CD4-positive, alpha-beta T cell treated with Interleukin-17A for 1 hour (primary cell): ENCODE measurements around the gene CYP4F11.
"Not testable (repeated sequence)": the region's sequence is repeated elsewhere in the genome, so short reads cannot be mapped to it uniquely, and the experiment has no call there.

ENCODE experiments used
- DNase-seq: peaks from one replicate; pipeline ENCODE4 v3.0.0-alpha.2; 2020

CYP4F11 gene

GRCh38 chr19:15919243-15919642 lies 15.1 kb downstream of the CYP4F11 start:
- DNase-seq: no peak

DNA sequence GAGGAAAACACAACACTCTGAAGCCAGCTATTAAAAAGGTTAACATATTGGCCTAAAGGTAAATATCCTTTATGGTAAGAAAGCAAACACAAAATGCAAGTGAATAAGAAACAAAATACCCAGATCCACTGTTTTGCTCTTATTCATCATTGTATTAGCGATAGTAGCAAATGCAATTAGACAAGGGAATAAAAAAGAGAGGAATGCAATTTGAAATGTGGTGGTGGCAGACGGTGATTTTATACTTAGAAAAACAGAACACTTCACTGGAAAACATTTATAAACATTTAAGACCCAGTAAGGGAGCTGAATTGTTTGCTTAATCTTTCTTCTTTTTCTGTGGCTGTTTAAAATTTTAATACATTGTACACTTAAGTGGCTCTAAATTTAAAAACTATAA lies 19.2 kb downstream of the CYP4F11 start:
- DNase-seq: no peak

DNA sequence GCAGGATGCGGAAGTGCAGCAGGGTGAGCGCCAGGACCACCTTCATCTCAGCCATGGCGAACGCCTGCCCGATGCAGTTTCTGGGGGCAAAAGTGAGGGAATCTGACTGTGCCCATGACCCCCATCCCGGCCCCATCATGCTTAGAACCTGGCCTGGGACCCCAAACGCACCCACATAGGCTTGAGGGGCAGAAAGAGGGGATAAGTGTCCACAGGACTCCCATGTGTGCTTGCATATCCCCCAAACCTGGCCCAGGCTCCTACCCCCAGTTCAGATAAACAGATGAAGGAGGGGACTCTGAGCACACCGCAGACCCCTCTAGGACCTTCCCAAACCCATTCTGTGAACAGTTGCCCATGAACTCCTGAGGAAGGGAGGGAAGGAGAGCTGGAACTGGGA lies 20.5 kb downstream of the CYP4F11 start:
- no peak for DNase-seq

DNA sequence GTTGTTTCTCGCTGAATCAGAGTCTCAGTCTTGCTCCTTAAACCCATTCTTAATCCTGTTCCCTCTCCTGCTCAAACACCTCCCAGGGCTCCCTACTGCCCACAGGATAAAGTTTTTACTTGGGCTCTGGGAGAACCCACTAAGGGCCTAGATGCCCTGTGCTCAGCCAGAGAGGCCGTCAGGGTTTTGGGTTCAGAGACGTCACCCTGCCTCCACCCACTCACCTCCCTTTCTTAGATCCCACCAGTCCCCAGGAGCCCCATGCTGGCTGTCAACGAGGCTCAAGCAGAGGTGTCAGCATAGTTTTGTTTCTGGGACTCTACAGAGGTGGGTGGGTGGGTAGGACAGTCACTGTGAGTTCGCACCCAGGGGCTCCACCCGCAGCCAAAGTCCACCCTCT lies 20.9 kb downstream of the CYP4F11 start:
- DNase-seq: no peak

DNA sequence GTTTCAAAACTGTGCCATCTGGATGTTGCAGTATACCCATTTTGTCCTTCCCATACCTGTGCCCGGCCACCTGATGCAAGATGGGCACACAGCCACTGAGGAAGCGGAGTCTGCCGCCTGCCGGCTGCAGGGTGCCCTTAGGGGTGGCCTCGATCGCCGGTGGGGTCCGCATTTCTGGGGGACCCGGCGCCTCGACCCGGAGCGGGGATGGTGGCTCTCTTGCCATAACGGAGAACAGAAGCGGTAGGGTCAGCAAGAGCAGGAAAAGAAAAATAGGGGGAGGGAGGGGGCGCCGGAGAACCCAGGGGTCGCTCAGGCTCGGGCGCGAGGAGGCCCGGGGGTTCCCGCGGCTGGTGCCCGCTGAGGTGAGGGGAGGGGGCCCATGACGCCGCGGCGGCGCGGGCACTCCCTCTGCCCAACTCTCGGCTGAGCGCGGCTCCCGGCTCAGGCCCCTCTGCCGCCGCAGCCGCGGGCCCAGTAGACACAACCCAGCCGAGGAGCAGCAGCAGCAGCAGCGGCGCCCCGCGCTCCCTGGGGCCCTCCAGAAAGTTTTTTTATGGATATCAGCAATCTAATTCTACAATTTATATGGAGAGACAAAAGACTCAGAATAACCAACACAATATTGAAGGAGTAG lies 22.6 kb downstream of the CYP4F11 start:
- DNase-seq: no peak

GRCh38 chr19:15905026-15905425 lies 29.3 kb downstream of the CYP4F11 start:
- no peak for DNase-seq

GRCh38 chr19:15902898-15903297 lies 31.4 kb downstream of the CYP4F11 start:
- not testable (repeated sequence) for DNase-seq

- DNase-seq: no peak
These were observed 32.1 kb downstream of the CYP4F11 start for GRCh38 chr19:15902254-15902653.

GRCh38 chr19:15900504-15900903 lies 33.8 kb downstream of the CYP4F11 start:
- no peak for DNase-seq

DNA sequence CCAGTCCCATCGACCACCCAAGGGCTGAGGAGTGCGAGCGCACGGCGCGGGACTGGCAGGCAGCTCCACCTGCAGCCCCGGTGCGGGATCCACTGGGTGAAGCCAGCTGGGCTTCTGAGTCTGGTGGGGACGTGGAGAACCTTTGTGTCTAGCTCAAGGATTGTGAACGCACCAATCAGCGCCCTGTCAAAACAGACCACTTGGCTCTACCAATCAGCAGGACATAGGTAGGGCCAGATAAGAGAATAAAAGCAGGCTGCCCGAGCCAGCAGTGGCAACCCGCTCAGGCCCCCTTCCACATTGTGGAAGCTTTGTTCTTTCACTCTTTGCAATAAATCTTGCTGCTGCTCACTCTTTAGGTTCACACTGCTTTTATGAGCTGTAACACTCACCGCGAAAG lies 34.3 kb downstream of the CYP4F11 start:
- DNase-seq: not testable (repeated sequence)

DNA sequence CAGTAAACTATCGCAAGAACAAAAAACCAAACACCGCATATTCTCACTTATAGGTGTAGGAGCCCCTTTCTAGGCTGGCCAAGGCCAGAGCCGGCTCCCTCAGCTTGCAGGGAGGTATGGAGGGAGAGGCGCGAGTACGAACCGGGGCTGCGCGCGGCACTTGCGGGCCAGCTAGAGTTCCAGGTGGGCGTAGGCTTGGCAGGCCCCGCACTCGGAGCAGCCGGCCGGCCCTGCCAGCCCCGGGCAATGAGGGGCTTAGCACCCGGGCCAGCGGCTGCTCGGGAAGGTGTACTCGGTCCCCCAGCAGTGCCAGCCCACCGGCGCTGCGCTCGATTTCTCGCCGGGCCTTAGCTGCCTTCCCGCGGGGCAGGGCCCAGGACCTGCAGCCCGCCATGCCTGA lies 34.8 kb downstream of the CYP4F11 start:
- DNase-seq: not testable (repeated sequence)

DNA sequence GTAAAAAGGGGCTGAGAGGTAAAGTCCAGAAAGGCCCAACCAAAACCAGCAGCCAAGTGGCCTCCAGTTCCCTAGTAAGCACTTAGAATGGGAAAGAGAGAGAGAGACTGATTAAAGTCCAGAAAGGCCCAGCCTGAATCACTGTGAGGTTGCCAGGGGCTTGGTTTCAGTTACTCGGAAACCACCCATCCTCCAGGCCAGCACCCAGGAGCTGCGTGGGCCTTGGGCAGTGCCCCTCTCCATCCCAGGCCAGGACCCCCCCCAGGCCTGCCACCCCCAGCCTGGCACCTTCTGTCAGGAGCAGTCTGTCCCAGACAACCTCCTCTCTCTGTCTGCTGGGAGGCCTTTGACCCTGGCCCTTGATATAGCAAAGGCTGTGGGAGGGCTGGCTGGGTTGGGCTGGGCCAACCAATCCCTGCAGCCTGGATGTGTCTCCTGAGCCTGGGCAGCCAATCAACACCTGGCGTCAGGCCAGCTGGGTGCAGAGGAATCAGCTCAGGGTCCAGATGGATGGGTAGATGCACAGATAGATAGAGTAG lies 36.5 kb downstream of the CYP4F11 start, which contains the start of gene CYP4F2:
Gene CYP4F2, minus strand, starts transcription at position 337 of the 539 bp plus-strand sequence. CDS start 463 bp downstream, outside the sequence.
- no peak for DNase-seq

GRCh38 chr19:15897026-15897737 lies 37.1 kb downstream of the CYP4F11 start:
- DNase-seq: no peak

DNA sequence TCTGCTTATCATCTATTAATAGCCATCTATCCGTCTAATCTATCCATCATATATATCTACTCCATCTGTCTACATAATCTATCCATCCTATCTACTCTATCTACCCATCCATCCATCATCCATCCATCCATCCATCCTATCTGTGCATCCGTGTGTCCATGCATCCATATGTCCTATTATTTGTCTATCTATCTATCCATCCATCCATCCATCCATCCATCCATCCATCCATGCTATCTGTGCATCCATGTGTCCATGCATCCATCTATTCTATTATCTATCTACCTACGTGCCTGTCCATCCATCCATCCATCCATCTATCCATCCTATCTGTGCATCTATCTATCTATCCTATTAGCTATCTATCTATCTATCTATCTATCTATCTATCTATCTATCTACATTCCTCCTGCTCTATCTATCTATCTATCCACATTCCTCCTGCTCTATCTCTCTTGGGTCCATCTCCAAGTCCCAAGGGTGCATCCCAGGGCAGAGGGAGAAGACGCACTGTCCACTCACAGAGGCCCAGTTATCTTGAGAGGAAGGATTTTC lies 38.4 kb downstream of the CYP4F11 start:
- no peak for DNase-seq

- DNase-seq: no peak
These were observed 40.0 kb downstream of the CYP4F11 start for GRCh38 chr19:15894359-15894758.

DNA sequence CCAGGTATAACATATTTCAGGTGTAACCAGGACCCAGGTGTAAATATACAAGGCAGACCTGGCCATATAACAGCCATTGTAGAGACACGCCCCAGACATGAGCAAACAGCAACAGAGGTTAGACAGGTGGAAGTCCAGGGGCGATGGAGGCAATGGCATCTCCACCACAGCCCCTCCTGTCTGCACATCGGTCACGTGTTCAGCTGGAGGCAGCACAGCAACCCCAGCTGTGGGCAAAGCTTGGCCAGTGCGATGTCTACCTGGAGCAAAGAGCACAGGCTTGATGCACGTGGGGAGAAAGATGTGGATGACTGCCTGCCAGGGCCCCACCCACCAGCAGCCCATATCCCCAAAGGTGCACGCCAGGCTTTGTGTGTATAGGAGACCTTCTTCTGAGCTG lies 40.9 kb downstream of the CYP4F11 start:
- DNase-seq: no peak

DNA sequence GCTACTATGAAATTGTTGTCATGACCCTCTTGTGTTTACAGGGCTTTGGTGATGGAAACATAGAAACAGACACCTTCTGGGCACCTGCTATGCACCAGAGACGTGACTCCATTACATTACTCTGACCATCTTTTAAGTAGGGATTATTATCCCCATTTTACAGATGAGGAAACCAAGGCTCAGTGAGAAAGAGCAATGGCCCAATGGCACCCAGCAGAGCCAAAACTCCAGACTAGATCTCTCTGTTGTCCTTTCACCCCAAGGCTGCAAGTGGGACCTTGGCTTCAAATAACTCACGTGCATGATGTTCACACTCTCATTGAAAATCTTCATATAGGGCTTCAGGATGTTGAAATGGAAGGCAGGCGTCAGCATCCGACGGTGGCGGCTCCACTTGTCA lies 42.3 kb downstream of the CYP4F11 start:
- DNase-seq: no peak

DNA sequence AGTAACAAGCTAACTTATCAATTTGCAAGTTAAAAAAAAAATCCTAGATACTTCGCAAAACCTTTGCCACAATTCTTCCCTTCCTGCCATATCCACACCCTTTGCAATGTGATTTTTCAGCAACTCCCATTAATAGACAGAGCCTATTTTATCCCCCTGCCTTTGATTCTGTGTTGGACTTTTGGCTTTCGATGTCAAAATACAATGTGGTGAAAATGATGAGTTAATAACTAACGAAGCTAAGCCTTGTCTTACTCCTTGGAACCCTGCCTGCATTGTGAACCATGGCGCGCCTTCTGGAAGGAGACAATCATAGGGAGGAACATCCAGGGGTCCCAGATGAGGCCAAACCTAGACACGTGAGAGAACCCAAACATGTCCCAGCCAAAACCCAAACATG lies 42.9 kb downstream of the CYP4F11 start:
- DNase-seq: no peak

- DNase-seq: not testable (repeated sequence)
These were observed 45.0 kb downstream of the CYP4F11 start for GRCh38 chr19:15889339-15889738.

GRCh38 chr19:15885919-15886318 lies 48.4 kb downstream of the CYP4F11 start:
- DNase-seq: no peak

DNA sequence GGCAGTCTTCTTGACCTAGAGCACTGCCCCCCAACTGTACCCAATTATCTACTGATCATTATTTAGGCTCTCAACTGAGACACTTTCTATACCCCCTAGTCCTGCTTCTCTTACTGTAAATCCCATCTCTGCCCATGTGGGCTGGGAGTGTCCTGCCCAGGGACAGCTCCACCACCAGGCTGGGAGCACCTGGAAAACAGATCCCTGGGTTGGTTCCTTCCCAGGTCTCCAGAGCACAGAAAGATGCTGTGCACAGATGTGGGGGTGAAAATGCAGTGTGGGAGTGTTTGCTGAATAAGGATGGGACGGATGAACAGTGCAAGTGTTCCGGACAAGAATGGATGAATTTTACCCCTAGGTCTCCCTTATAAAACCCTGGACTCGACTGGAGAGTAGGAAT lies 49.2 kb downstream of the CYP4F11 start:
- DNase-seq: no peak

DNA sequence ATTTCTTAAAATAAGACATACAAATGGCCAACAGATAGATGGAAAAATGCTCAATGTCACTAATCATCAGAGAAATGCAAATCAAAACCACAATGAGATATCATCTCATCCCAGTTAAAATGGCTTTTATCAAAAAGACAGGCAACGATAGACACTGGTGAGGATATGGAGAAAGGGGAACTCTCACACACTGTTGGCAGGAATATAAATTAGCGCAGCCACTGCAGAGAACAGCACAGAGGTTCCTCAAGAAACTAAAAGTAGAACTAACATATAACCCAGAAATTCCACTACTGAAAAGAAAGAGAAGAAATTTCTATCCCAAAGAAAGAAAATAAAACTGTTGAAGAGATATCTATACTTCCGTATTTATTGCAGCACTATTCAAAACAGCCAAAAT lies 51.0 kb downstream of the CYP4F11 start:
- not testable (repeated sequence) for DNase-seq

- DNase-seq: no peak
These were observed 59.4 kb downstream of the CYP4F11 start for GRCh38 chr19:15874821-15875474.
